NCI-H2107 (cell line): Measurements from ENCODE around the gene ABCA2.

ENCODE experiments used
- DNase-seq: peaks from one replicate; lab custom pipeline; 2025; lab: John Stamatoyannopoulos, UW

Gene ABCA2

GRCh38 chr9:136962701-136963248 is 65.3 kb downstream of the ABCA2 start:
- DNase-seq, result no peak

DNA sequence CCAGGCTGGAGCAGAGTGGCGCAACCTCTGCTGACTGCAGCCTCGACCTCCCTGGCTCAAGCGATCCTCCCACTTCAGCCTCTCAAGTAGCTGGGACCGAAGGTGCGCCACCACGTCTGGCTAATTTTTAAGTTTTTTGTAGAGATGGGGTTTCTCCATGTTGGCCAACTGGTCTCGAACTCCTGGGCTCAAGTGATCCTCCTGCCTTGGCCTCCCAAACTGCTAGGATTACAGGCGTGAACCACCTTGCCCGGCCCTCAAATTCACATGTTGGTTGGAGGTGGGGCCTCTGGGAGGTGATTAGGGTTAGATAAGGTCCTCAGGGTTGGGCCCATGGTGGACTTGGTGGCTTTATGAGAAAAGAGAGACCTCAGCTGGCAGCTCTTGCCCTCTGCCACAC is 65.9 kb downstream of the ABCA2 start:
- DNase-seq, result no peak

GRCh38 chr9:136961279-136962065 is 66.6 kb downstream of the ABCA2 start:
- no peak for DNase-seq

DNA sequence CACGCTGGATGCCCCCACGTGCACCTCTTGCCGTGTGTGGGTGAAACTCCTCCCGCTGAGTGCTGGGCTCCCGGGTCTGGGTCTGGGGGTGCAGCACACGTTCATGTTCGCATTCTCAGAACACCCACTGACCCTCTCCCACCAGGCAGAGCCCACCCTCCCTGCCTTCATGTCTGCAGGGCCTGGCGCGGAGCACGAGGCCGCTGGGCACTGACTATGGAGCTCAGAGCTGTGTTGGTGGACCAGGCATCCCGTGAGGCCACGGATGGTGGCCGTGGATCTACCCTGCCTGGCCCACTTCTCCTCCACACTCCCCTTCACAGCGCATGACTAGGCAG is 67.1 kb downstream of the ABCA2 start:
- DNase-seq, result no peak

DNA sequence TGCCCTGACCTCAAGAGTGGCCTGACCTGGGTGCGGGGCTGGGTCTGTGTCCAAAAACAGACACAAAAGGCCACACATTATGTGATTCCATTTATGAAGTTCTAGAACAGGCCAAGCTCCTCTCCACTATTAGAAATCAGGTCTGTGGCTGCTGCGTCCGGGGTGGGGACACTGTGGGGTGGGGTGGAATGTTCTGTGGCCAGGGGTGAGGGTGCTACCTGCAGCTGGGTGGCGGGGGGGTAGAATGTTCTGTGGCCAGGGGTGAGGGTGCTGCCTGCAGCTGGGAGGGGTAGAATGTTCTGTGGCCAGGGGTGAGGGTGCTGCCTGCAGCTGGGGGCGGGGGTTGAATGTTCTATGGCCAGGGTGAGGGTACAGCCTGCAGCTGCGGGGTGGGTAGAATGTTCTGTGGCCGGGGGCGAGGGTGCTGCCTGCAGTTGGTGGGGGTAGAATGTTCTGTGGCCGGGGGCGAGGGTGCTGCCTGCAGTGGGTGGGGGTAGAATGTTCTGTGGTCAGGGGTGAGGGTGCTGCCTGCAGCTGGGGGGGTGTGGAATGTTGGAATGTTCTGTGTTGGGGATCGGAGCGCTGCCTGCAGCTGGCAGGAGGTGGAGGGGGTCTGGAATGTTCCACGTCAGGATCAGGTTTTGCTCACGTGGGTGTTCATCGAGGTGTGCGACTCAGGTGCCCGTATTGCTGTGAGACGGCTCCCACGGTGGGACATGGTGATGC is 67.7 kb downstream of the ABCA2 start:
- no peak for DNase-seq

DNA sequence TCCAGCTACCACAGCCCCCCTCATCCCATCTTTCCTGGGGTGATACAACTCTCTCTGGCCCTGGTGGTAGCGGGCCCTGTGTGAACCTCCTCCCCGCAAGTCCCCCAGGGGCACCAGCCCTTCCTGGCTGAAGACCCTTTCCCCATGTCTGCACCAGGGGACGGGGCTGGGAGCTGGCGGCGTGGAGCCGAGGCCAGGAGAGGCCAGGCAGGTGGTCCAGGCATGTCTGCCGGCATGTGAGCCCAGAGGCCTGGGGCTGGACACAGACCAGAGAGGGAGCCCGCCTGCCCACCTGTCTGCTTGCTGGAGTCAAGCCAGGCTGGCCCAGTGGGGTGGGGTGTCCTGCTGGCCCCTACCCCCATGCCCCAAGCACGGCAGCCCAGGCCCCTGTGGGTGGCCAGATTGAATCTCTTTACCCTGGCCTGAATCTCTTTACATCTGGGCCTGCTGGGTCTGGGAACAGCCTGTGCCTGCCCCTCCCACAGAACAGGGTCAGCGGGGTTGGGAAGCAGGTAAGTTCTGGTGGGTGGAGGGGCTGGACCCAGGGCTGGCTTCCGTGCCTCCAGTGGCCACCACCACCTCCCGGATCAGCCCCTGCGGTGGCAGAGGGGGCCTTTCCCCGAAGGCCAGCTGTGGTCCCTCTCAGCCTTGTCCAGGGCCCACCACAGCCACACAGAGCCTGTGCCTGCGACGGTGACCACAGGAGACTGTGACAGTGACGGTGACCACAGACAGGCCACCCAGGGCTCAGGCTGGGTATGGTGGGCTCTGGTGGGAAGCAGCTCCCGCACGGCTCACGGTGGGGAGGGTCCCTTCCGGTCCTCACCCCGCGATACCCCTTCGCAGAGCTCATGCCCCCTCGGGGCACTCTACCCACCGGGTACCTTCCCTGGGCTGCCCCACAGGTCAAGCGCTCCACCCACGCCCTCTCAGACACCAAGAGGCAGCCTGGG is 68.9 kb downstream of the ABCA2 start:
- DNase-seq, result no peak

GRCh38 chr9:136958473-136958872 is 69.6 kb downstream of the ABCA2 start:
- no peak for DNase-seq

GRCh38 chr9:136957901-136958300 is 70.1 kb downstream of the ABCA2 start:
- no peak for DNase-seq

DNA sequence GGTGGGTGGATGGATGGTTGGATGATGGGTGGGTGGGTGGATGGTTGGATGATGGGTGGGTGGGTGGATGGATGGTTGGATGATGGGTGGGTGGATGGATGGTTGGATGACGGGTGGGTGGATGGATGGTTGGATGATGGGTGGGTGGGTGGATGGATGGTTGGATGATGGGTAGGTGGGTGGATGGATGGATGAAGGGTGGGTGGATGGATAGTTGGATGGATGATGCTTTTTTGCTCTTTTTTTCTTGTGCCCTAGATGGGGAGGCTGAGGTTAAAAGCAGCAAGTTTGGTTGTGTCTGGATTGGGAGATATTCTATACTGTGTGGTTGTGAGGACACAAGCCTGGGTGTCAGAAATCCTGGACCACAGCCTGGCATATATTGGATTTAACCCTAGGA is 70.6 kb downstream of the ABCA2 start:
- DNase-seq, result no peak
